Erythroblast (primary cell): ENCODE results near the gene STX7.
A peak's percentile ranks its signal among the peaks of the same experiment; 100 is the strongest.

Source experiments
- DNase-seq, 2 experiments: peaks; one replicate each; lab custom pipeline; 2025; lab: John Stamatoyannopoulos, UW
- GATA1 ChIP-seq: IDR thresholded peaks from 2 replicates; pipeline ENCODE4 v1.6.1; 2011; ENCODE audit warnings: low read depth, mild to moderate bottlenecking, control low read depth, low read length, moderate library complexity
- POLR2A ChIP-seq: IDR thresholded peaks from 2 replicates; pipeline ENCODE4 v1.6.1; 2011; ENCODE audit warnings: mild to moderate bottlenecking, low read length

STX7 gene

DNA sequence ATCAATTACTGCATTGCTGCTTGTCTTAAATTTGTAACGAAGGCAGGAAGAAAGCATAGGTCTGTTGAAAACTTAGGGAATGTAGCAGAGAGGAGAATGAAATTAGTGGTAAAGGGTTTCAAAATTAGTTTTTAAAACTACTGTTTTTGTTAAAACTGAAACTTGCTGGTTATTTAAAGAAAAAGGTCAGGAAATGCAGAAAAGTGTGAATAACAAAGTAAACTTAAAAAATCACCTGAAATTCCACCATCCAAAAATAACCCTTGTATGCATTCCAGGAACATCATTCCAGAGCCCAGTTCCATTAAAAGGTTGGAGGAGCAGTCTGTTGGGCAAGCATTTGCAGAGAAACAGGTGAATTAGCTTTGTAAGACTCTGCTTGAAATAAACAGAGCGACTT is 108.6 kb downstream of the STX7 start:
- no peak for DNase-seq
- TF ChIP-seq GATA1, result no peak
- no peak for TF ChIP-seq POLR2A

DNA sequence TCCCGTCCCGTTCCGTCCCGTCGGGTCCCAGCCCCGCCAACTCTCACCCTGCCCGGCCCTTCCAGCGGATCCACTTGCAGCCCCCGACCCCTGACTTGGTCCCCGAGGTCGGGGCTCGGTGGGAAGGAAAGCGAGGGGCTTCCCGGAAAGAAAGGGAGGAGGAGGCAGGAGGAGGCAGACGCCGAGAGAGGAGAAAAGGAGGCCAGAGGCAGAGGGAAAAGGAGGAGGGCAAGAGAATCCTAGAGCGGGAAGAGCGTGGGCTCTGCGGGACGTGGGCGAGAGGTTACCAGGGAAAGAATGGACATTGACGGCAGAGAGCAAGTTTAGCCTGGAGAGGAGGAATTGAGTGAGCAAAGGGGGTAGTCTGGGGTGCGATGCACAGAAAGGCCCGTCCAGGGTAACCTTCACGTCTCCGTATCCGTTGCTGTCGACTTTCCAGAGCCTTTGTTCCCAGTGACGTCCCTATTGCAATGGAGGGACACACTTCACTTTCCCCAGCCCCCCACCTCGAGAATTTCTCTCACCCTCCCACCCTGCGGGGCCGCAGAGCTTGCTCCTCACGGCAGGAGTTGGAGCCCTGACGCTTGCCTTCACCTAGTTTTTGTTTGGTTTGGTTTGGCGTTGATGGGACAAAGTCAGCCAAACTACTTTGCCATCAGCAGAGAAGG is 111.2 kb downstream of the STX7 start:
- no peak for TF ChIP-seq POLR2A
- no peak for TF ChIP-seq GATA1
- DNase-seq, result no peak

DNA sequence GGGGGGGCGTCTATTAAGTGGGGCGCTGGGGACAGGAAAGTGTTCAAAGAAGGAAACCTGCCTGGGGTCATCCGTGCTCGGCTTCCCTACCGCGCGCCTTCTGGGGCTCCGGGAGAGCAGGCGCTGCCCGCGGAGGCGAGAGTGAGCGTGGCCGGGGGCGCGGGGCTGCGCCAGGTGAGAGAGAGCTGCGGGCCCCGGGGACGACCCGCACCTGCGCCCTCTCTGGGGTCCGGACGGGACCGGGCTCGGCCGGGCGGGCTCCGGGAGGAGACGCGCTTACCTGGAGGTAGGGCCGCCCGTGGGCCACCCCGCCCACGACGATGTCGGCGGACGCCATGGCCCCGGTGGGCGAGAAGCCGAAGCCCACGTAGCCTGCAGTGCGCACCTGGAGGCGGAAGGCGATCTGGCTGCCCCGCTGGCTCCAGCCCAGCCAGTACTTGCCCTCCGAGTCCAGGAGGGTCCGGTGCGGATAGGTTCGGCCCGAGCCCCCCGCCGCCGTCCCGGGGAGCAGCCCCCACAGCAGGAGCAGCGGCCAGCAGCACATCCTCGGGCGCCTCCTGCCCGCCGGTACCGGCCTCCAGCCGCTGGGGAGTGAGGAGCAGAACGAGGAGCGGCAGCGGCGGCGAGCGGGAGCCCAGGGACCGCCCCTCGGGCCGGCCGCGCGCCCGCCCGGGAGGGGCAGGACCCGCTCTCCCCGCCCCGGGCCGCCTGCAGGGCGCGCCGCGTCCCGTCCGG is 111.9 kb downstream of the STX7 start, which contains the start of gene MOXD1:
MOXD1 (minus strand) TSS at position 593 of the 735 bp plus-strand sequence; CDS start at position 544, 49 bp downstream.
- peak; percentile 19 to 25 for DNase-seq
- TF ChIP-seq GATA1, result no peak
- TF ChIP-seq POLR2A, result no peak

DNA sequence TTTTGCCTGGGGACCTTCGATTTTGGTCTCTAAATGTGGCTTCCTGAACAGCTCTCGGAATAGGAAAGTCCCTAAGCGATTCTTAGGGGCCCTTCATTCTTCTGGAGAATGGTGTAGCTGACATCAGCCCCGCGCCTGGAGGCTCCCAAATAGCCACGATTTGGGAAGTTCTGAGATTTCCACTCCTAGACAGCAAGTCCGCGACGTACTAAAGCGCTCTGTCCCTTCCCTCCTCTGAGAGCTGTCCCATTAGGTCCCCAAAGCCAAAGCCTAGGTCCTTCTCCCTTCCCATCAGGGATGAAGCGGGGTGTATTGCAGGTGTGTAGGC is 112.4 kb downstream of the STX7 start:
- DNase-seq, result no peak

DNA sequence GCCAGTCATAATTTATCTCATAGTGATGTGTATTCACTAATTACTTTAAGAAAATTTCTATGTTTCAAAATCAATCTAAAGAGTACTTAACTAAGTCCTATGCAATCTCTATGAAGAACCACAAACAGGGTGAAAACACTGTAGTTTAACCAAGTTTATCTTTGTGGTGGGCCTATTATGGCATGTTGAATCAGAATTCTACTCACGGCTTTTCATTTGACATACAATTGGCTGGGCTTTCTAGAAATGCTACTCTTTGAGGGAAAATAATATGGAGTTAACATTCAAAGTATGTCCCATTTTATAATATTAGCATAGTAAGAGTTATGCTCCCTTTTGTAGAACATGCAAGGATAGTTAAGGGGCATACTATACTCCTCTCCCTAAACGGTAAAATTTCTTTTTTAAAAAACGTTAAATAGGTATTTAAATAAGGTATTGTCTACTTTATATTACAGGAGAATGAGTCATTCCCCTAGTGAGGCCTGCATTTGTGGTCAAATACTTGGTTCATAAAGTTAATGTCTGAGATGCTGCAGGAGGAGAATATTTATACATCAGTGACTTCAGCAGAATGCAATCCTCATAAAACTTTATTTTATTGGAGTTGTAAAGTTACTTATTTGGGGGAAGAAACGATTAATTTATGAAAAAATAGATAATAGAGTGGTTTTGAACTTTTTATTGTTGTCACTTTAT is 113.4 kb downstream of the STX7 start:
- no peak for TF ChIP-seq POLR2A
- TF ChIP-seq GATA1, result no peak
- no peak for DNase-seq

More for the DNA sequence above, 112.4 kb downstream of the STX7 start:
- no peak for TF ChIP-seq GATA1
- TF ChIP-seq POLR2A, result no peak
